ENCODE results near the gene TMEM131.

TMEM131 gene

GRCh38 chr2:97966545-97967215 is 29.1 kb downstream of the TMEM131 start:
- Histone ChIP-seq H3K27me3 (ENCODE audit: insufficient read depth, low read length) (no peaks in the 10 kb centered on the region), H3K79me1 (ENCODE audit: low read length) (no peaks in the 10 kb centered on the region), H3K4me2 (ENCODE audit: low read length) (no peak overlapping the region), H2AFZ (ENCODE audit: insufficient read depth, low read length, poor library complexity) (no peak overlapping the region), H3K79me2 (ENCODE audit: control insufficient read depth, insufficient read depth, low read length, poor library complexity) (no peaks in the 10 kb centered on the region), H3K4ac (ENCODE audit: low read depth, low read length) (no peak overlapping the region), H2BK5ac (ENCODE audit: low read depth, low read length, poor library complexity) (no peak overlapping the region), H4K8ac (ENCODE audit: low read depth, low read length) (no peak overlapping the region), H3K9me3 (ENCODE audit: insufficient read depth, low read depth, low read length) (no peaks in the 10 kb centered on the region), H4K12ac (ENCODE audit: low read depth, low read length) (no peak overlapping the region), H2BK120ac (ENCODE audit: insufficient read depth, low read length, poor library complexity) (no peak overlapping the region), H2AK5ac (ENCODE audit: low read length) (no peak overlapping the region), H3K4me1 (ENCODE audit: control insufficient read depth in 1 of 2, insufficient read depth in 2 of 2, low read length in 2 of 2) (peaks cover 0 to 3% of the 10 kb centered on the region in 2 experiments), H4K91ac (ENCODE audit: low read depth, low read length) (no peak overlapping the region), H3K36me3 (ENCODE audit: control insufficient read depth in 1 of 2, insufficient read depth in 2 of 2, low read length in 2 of 2) (no peaks in the 10 kb centered on the region), H3K9ac (ENCODE audit: low read length) (no peak overlapping the region), H3K4me3 (ENCODE audit: low read depth, low read length) (no peak overlapping the region), H3K14ac (ENCODE audit: low read length) (no peak overlapping the region), H3K27ac (ENCODE audit: low read depth, low read length) (no peak overlapping the region), H2BK12ac (ENCODE audit: low read length) (no peak overlapping the region), H3K18ac (ENCODE audit: low read length) (no peak overlapping the region), H3K23ac (ENCODE audit: low read length) (no peak overlapping the region)
- DNase-seq, result peak; percentile 30 to 75
- no CpG with 5 or more reads among the region's 3 CpGs for WGBS (ENCODE audit: extremely low coverage, insufficient coverage, insufficient read length)

- no peak overlapping the region for H4K91ac ChIP-seq (ENCODE audit: low read depth, low read length)
- no peak overlapping the region for H2AK5ac ChIP-seq (ENCODE audit: low read length)
- no peak overlapping the region for H4K8ac ChIP-seq (ENCODE audit: low read depth, low read length)
- H4K12ac ChIP-seq (ENCODE audit: low read depth, low read length), result no peak overlapping the region
- no peaks in the 10 kb centered on the region for H3K79me2 ChIP-seq (ENCODE audit: control insufficient read depth, insufficient read depth, low read length, poor library complexity)
- H3K23ac ChIP-seq (ENCODE audit: low read length), result no peak overlapping the region
- no peak overlapping the region for H2BK120ac ChIP-seq (ENCODE audit: insufficient read depth, low read length, poor library complexity)
- H3K27me3 ChIP-seq (ENCODE audit: insufficient read depth, low read length), result no peaks in the 10 kb centered on the region
- H3K36me3 ChIP-seq (ENCODE audit: control insufficient read depth in 1 of 2, insufficient read depth in 2 of 2, low read length in 2 of 2), result no peaks in the 10 kb centered on the region
- no peak overlapping the region for H3K9ac ChIP-seq (ENCODE audit: low read length)
- H2BK12ac ChIP-seq (ENCODE audit: low read length), result no peak overlapping the region
- no peak overlapping the region for H3K4me2 ChIP-seq (ENCODE audit: low read length)
- H3K18ac ChIP-seq (ENCODE audit: low read length), result no peak overlapping the region
- H3K4ac ChIP-seq (ENCODE audit: low read depth, low read length), result peak overlapping the region; percentile 44
- H3K27ac ChIP-seq (ENCODE audit: low read depth, low read length), result no peak overlapping the region
- no peak overlapping the region for H3K14ac ChIP-seq (ENCODE audit: low read length)
- no peak for DNase-seq
- H3K79me1 ChIP-seq (ENCODE audit: low read length), result no peaks in the 10 kb centered on the region
- WGBS (ENCODE audit: extremely low coverage, insufficient coverage, insufficient read length), result 100% methylated on average over 4 of the region's 12 CpGs
- no peak overlapping the region for H2AFZ ChIP-seq (ENCODE audit: insufficient read depth, low read length, poor library complexity)
- no peaks in the 10 kb centered on the region for H3K9me3 ChIP-seq (ENCODE audit: insufficient read depth, low read depth, low read length)
- no peak overlapping the region for H2BK5ac ChIP-seq (ENCODE audit: low read depth, low read length, poor library complexity)
- H3K4me3 ChIP-seq (ENCODE audit: low read depth, low read length), result no peak overlapping the region
- H3K4me1 ChIP-seq (ENCODE audit: control insufficient read depth in 1 of 2, insufficient read depth in 2 of 2, low read length in 2 of 2), result no peaks in the 10 kb centered on the region
Measured at GRCh38 chr2:97965116-97965515, 30.6 kb downstream of the TMEM131 start.

GRCh38 chr2:97963880-97964279 is 31.9 kb downstream of the TMEM131 start:
- no peak overlapping the region for H3K14ac ChIP-seq (ENCODE audit: low read length)
- H3K18ac ChIP-seq (ENCODE audit: low read length), result no peak overlapping the region
- H2BK12ac ChIP-seq (ENCODE audit: low read length), result no peak overlapping the region
- H2BK120ac ChIP-seq (ENCODE audit: insufficient read depth, low read length, poor library complexity), result no peak overlapping the region
- no peak overlapping the region for H4K91ac ChIP-seq (ENCODE audit: low read depth, low read length)
- H4K8ac ChIP-seq (ENCODE audit: low read depth, low read length), result no peak overlapping the region
- H2AFZ ChIP-seq (ENCODE audit: insufficient read depth, low read length, poor library complexity), result no peak overlapping the region
- DNase-seq, result peak in 1 of 2 donors; percentile 52
- H3K23ac ChIP-seq (ENCODE audit: low read length), result no peak overlapping the region
- H3K27me3 ChIP-seq (ENCODE audit: insufficient read depth, low read length), result no peaks in the 10 kb centered on the region
- H3K4ac ChIP-seq (ENCODE audit: low read depth, low read length), result no peak overlapping the region
- no peak overlapping the region for H3K4me3 ChIP-seq (ENCODE audit: low read depth, low read length)
- H3K9me3 ChIP-seq (ENCODE audit: insufficient read depth, low read depth, low read length), result no peaks in the 10 kb centered on the region
- H3K4me2 ChIP-seq (ENCODE audit: low read length), result no peak overlapping the region
- no peak overlapping the region for H3K9ac ChIP-seq (ENCODE audit: low read length)
- H3K36me3 ChIP-seq (ENCODE audit: control insufficient read depth in 1 of 2, insufficient read depth in 2 of 2, low read length in 2 of 2), result no peaks in the 10 kb centered on the region
- H3K4me1 ChIP-seq (ENCODE audit: control insufficient read depth in 1 of 2, insufficient read depth in 2 of 2, low read length in 2 of 2), result no peaks in the 10 kb centered on the region
- no peak overlapping the region for H2BK5ac ChIP-seq (ENCODE audit: low read depth, low read length, poor library complexity)
- H4K12ac ChIP-seq (ENCODE audit: low read depth, low read length), result no peak overlapping the region
- H3K27ac ChIP-seq (ENCODE audit: low read depth, low read length), result no peak overlapping the region
- H3K79me1 ChIP-seq (ENCODE audit: low read length), result no peaks in the 10 kb centered on the region
- no CpG with 5 or more reads among the region's 1 CpG for WGBS (ENCODE audit: extremely low coverage, insufficient coverage, insufficient read length)
- peaks cover under 1% of the 10 kb centered on the region for H3K79me2 ChIP-seq (ENCODE audit: control insufficient read depth, insufficient read depth, low read length, poor library complexity)
- H2AK5ac ChIP-seq (ENCODE audit: low read length), result no peak overlapping the region

GRCh38 chr2:97963079-97963406 is 32.7 kb downstream of the TMEM131 start:
- no peaks in the 10 kb centered on the region for H3K36me3 ChIP-seq (ENCODE audit: control insufficient read depth in 1 of 2, insufficient read depth in 2 of 2, low read length in 2 of 2)
- DNase-seq, result no peak
- H3K23ac ChIP-seq (ENCODE audit: low read length), result no peak overlapping the region
- H2AFZ ChIP-seq (ENCODE audit: insufficient read depth, low read length, poor library complexity), result no peak overlapping the region
- H3K4me1 ChIP-seq (ENCODE audit: control insufficient read depth in 1 of 2, insufficient read depth in 2 of 2, low read length in 2 of 2), result peaks cover 0 to 2% of the 10 kb centered on the region in 2 experiments
- H4K91ac ChIP-seq (ENCODE audit: low read depth, low read length), result no peak overlapping the region
- no peaks in the 10 kb centered on the region for H3K9me3 ChIP-seq (ENCODE audit: insufficient read depth, low read depth, low read length)
- H2AK5ac ChIP-seq (ENCODE audit: low read length), result no peak overlapping the region
- no peak overlapping the region for H2BK120ac ChIP-seq (ENCODE audit: insufficient read depth, low read length, poor library complexity)
- no peak overlapping the region for H4K12ac ChIP-seq (ENCODE audit: low read depth, low read length)
- H2BK12ac ChIP-seq (ENCODE audit: low read length), result no peak overlapping the region
- no peak overlapping the region for H2BK5ac ChIP-seq (ENCODE audit: low read depth, low read length, poor library complexity)
- H3K14ac ChIP-seq (ENCODE audit: low read length), result no peak overlapping the region
- no peak overlapping the region for H4K8ac ChIP-seq (ENCODE audit: low read depth, low read length)
- H3K9ac ChIP-seq (ENCODE audit: low read length), result no peak overlapping the region
- H3K4me2 ChIP-seq (ENCODE audit: low read length), result no peak overlapping the region
- H3K4ac ChIP-seq (ENCODE audit: low read depth, low read length), result no peak overlapping the region
- H3K27ac ChIP-seq (ENCODE audit: low read depth, low read length), result no peak overlapping the region
- H3K79me1 ChIP-seq (ENCODE audit: low read length), result no peaks in the 10 kb centered on the region
- H3K4me3 ChIP-seq (ENCODE audit: low read depth, low read length), result no peak overlapping the region
- no peak overlapping the region for H3K18ac ChIP-seq (ENCODE audit: low read length)
- H3K27me3 ChIP-seq (ENCODE audit: insufficient read depth, low read length), result no peaks in the 10 kb centered on the region
- peaks cover 3% of the 10 kb centered on the region for H3K79me2 ChIP-seq (ENCODE audit: control insufficient read depth, insufficient read depth, low read length, poor library complexity)
